Spleen (tissue), 11 donors: Measurements from ENCODE around the gene KPNA6. TPM values are rescaled to one million over a fixed set of nuclear protein-coding genes. Genes with fewer than 3 reads are reported as not detected.
A peak's percentile ranks its signal among the peaks of the same experiment; 100 is the strongest.

Experiments used
- DNase-seq: peaks from one replicate; pipeline ENCODE4 v3.0.0-alpha.2; 2020
- H3K27ac ChIP-seq, 8 donors: fragments of 200-600 bp; sonication (generic) in 7 of 8; 1 replicate in 4 of 8; 2 replicates in 4 of 8; pipeline versions ENCODE4 v1.5.0 to v1.8.0; 2016 to 2021; ENCODE audit warnings: inconsistent platforms in 4 of 8, mild to moderate bottlenecking in 4 of 8, moderate library complexity in 1 of 8
- H3K27me3 ChIP-seq, 7 donors: fragments of 200-600 bp; sonication (generic) in 6 of 7; replicated peaks in 1 of 7; 1 replicate in 4 of 7; 2 replicates in 3 of 7; pipeline versions ENCODE4 v1.5.0 to v1.8.0; 2016 to 2021; ENCODE audit warnings: inconsistent platforms in 3 of 7, mild to moderate bottlenecking in 1 of 7
- H3K36me3 ChIP-seq, 6 donors: fragments of 200-600 bp; sonication (generic) in 5 of 6; 1 replicate in 4 of 6; 2 replicates in 2 of 6; pipeline versions ENCODE4 v1.5.0 to v1.8.0; 2016 to 2021; ENCODE audit warnings: inconsistent platforms in 2 of 6
- H3K4me1 ChIP-seq, 6 donors: fragments of 200-600 bp; sonication (generic) in 5 of 6; 1 replicate in 3 of 6; 2 replicates in 3 of 6; pipeline versions ENCODE4 v1.5.0 to v1.8.0; 2016 to 2021; ENCODE audit warnings: inconsistent platforms in 3 of 6
- H3K4me3 ChIP-seq, 8 donors: fragments of 200-600 bp; sonication (generic) in 7 of 8; 1 replicate in 4 of 8; 2 replicates in 4 of 8; pipeline versions ENCODE4 v1.5.0 to v1.8.0; 2016 to 2021; ENCODE audit warnings: inconsistent platforms in 4 of 8, mild to moderate bottlenecking in 4 of 8, moderate library complexity in 2 of 8
- H3K9me3 ChIP-seq, 8 donors: fragments of 200-600 bp; sonication (generic) in 7 of 8; 1 replicate in 4 of 8; 2 replicates in 4 of 8; pipeline versions ENCODE4 v1.5.0 to v1.8.0; 2016 to 2021; ENCODE audit warnings: inconsistent platforms in 4 of 8
- CTCF ChIP-seq, 11 experiments: fragments of 200-600 bp in 7 of 11; fragments of 450-650 bp in 4 of 11; sonication (generic) in 4 of 11; IDR thresholded peaks in 8 of 11; conservative IDR thresholded peaks in 3 of 11; 1 replicate in 7 of 11; 2 replicates in 4 of 11; pipeline versions ENCODE4 v1.4.0 to v1.8.0; 2016 to 2021; ENCODE audit warnings: antibody characterized with exemption in 11 of 11, inconsistent platforms in 4 of 11, mild to moderate bottlenecking in 1 of 11
- POLR2A ChIP-seq, 3 donors: fragments of 450-650 bp; IDR thresholded peaks; one replicate each; pipeline ENCODE4 v1.5.1; 2017; ENCODE audit warnings: antibody characterized with exemption in 3 of 3, mild to moderate bottlenecking in 1 of 3
- POLR2AphosphoS5 ChIP-seq, 3 donors: sonication (generic); formaldehyde crosslinking; IDR thresholded peaks; one replicate each; pipeline ENCODE4 v1.5.1; 2017; ENCODE audit warnings: antibody characterized with exemption in 3 of 3
- WGBS, 5 donors: extraction: QIAGEN DNeasy Blood & Tissue Kit in 3 of 5; methylation state at CpG; one replicate each; pipeline versions ENCODE4 v1.1.5 to v1.1.7; 2013 to 2018; 5-methylcytosine and 5-hydroxymethylcytosine counted together
- intact Hi-C: fragments of 100-400 bp; cut with DNase I; formaldehyde crosslinking; loops from one replicate; pipeline ENCODE4 v1.15.0; 2023; ENCODE audit warnings: low total_unique reads
- polyA plus RNA-seq, 3 donors: library from polyadenylated mRNA; stranded (reverse); fragments of 200-250 nt; gene quantifications; one replicate each; pipeline ENCODE4 v1.2.1, GENCODE V29; 2013
- total RNA-seq, 7 donors: library from RNA; depleted of rRNA in 3 of 7; stranded (reverse); fragments of >200 nt in 3 of 7; fragmentation: NEBNext Ultra II Directional in 4 of 7; extraction: Animal tissue kit (Norgen Biotek cat#: 25700) in 4 of 7; gene quantifications; one replicate each; pipeline versions ENCODE4 v1.1.0 to v1.2.1, GENCODE V29; 2016 to 2021
- donor health status: healthy with polysubstance abuse.
- donor health status: DM: no; HTN: no; CAD: no; lungs with moderate emphysema.
- donor health status: DM: no; HTN: no; CAD: no.
- donor health status: Bipolar disorder and iron deficiency.
- donor health status: healthy.
- donor health status: DM: no; HTN: no; CAD: no.
- donor health status: DM: yes; HTN: yes; CAD: no.

KPNA6 gene
- total and polyA plus RNA-seq, 10 donors: 3.5 to 57.1 (median 38.2) TPM

- TF ChIP-seq CTCF (IDR thresholded peaks at IDR 0.05 in 8 of 11, conservative IDR thresholded peaks at IDR 0.05 in 3 of 11) (no peak), POLR2A (IDR thresholded peaks at IDR 0.05) (peak in 2 of 3 donors; percentile 26 to 45), POLR2AphosphoS5 (IDR thresholded peaks at IDR 0.05) (peak; percentile 87 to 92 (median 90))
- 3 to 5% (median 3%) methylated on average over 55 to 77 of the region's 77 CpGs for WGBS, 5 donors
- H3K9me3 ChIP-seq: no peaks in the 10 kb centered on the region
- H3K27ac ChIP-seq: peak within 1 kb of the TSS in 4 of 8 donors; percentile 41 to 66 (median 54)
- peak; percentile 95 for DNase-seq
- intact Hi-C loops: no loop called here
- peak within 1 kb of the TSS; percentile 47 to 84 (median 56) for H3K4me3 ChIP-seq
- H3K36me3 ChIP-seq: peaks cover 0 to 6% (median 0%) of the 10 kb centered on the region in 6 donors
- H3K4me1 ChIP-seq: peaks cover 17 to 77% (median 45%) of the 10 kb centered on the region in 6 donors
- H3K27me3 ChIP-seq: no peaks in the 10 kb centered on the region
Observed at GRCh38 chr1:32205401-32206370, 97.8 kb downstream of the KPNA6 start, which contains the start of gene IQCC. Gene IQCC, plus strand, starts transcription at chr1:32205671. Its CDS starts 11 bp downstream, at chr1:32205682.

- H3K27ac ChIP-seq: peak overlapping the region in 1 of 8 donors; percentile 8
- no peak overlapping the region for H3K4me3 ChIP-seq
- no peaks in the 10 kb centered on the region for H3K9me3 ChIP-seq
- intact Hi-C loops: no loop called here
- H3K4me1 ChIP-seq: peaks cover 10 to 60% (median 35%) of the 10 kb centered on the region in 6 donors
- DNase-seq: no peak
- peaks cover 0 to 15% (median 0%) of the 10 kb centered on the region in 6 donors for H3K36me3 ChIP-seq
- H3K27me3 ChIP-seq: no peaks in the 10 kb centered on the region
- no peak for TF ChIP-seq POLR2AphosphoS5 (IDR thresholded peaks at IDR 0.05)
- no peak for TF ChIP-seq POLR2A (IDR thresholded peaks at IDR 0.05)
- no peak for TF ChIP-seq CTCF (IDR thresholded peaks at IDR 0.05 in 8 of 11, conservative IDR thresholded peaks at IDR 0.05 in 3 of 11)
- WGBS, 5 donors: 69 to 81% (median 79%) methylated on average over 6 of the region's 6 CpGs
Observed at GRCh38 chr1:32208469-32208868, 100.6 kb downstream of the KPNA6 start.

GRCh38 chr1:32208891-32209328 lies 101.1 kb downstream of the KPNA6 start, which contains the start of gene DCDC2B:
Gene DCDC2B, plus strand, starts transcription at chr1:32209089. Its CDS starts 5 bp downstream, at chr1:32209094.
- 85 to 94% (median 89%) methylated on average over 3 to 5 of the region's 5 CpGs for WGBS, 5 donors
- H3K27me3 ChIP-seq: no peaks in the 10 kb centered on the region
- peak within 1 kb of the TSS in 1 of 8 donors; percentile 8 for H3K27ac ChIP-seq
- TF ChIP-seq POLR2A (IDR thresholded peaks at IDR 0.05) (no peak), POLR2AphosphoS5 (IDR thresholded peaks at IDR 0.05) (peak in 2 of 3 donors; percentile 23 to 64)
- peaks cover 10 to 59% (median 35%) of the 10 kb centered on the region in 6 donors for H3K4me1 ChIP-seq
- no peak within 1 kb of the TSS for H3K4me3 ChIP-seq
- no peaks in the 10 kb centered on the region for H3K9me3 ChIP-seq
- intact Hi-C loops: no loop called here
- no peak for DNase-seq
- peaks cover 0 to 16% (median 0%) of the 10 kb centered on the region in 6 donors for H3K36me3 ChIP-seq

- H3K4me3 ChIP-seq: no peak overlapping the region
- H3K27ac ChIP-seq: peak overlapping the region in 5 of 8 donors; percentile 29 to 67 (median 42)
- no peaks in the 10 kb centered on the region for H3K9me3 ChIP-seq
- intact Hi-C loops: no loop called here
- peaks cover 8 to 42% (median 30%) of the 10 kb centered on the region in 6 donors for H3K4me1 ChIP-seq
- H3K36me3 ChIP-seq: peaks cover 0 to 77% (median 27%) of the 10 kb centered on the region in 6 donors
- 69 to 78% (median 71%) methylated on average over 10 of the region's 10 CpGs for WGBS, 5 donors
- DNase-seq: no peak
- no peaks in the 10 kb centered on the region for H3K27me3 ChIP-seq
- TF ChIP-seq CTCF (IDR thresholded peaks at IDR 0.05 in 8 of 11, conservative IDR thresholded peaks at IDR 0.05 in 3 of 11) (peak; percentile 48 to 86 (median 77)), POLR2AphosphoS5 (IDR thresholded peaks at IDR 0.05) (peak; percentile 23 to 38 (median 33)), POLR2A (IDR thresholded peaks at IDR 0.05) (no peak)
Observed at GRCh38 chr1:32215629-32216480, 108.0 kb downstream of the KPNA6 start.
